Subcutaneous abdominal adipose tissue (tissue), 5 donors: ENCODE measurements around the gene MOCS3.

Experiments used
- H3K27ac ChIP-seq: one replicate; pipeline ENCODE4 v1.7.0; 2013; ENCODE audit warnings: low read depth, mild to moderate bottlenecking, inconsistent platforms, low read length, moderate library complexity
- H3K27me3 ChIP-seq, 5 donors: one replicate each; pipeline ENCODE4 v1.7.0; 2013; ENCODE audit warnings: low read length in 5 of 5, inconsistent platforms in 1 of 5; ENCODE audit not compliant: control insufficient read depth in 5 of 5, insufficient read depth in 4 of 5
- H3K36me3 ChIP-seq, 5 donors: one replicate each; pipeline ENCODE4 v1.7.0; 2013; ENCODE audit warnings: low read length in 5 of 5; ENCODE audit not compliant: control insufficient read depth in 5 of 5, insufficient read depth in 5 of 5
- H3K4me1 ChIP-seq, 5 donors: one replicate each; pipeline ENCODE4 v1.7.0; 2013; ENCODE audit warnings: low read length in 5 of 5, mild to moderate bottlenecking in 3 of 5, moderate library complexity in 1 of 5; ENCODE audit not compliant: control insufficient read depth in 5 of 5, insufficient read depth in 5 of 5
- H3K4me3 ChIP-seq, 5 donors: one replicate each; pipeline ENCODE4 v1.7.0; 2013; ENCODE audit warnings: low read length in 5 of 5, low read depth in 1 of 5
- H3K9ac ChIP-seq, 5 donors: one replicate each; pipeline ENCODE4 v1.7.0; 2013; ENCODE audit warnings: low read length in 5 of 5, mild to moderate bottlenecking in 4 of 5, moderate library complexity in 3 of 5
- H3K9me3 ChIP-seq, 5 donors: one replicate each; pipeline ENCODE4 v1.7.0; 2013; ENCODE audit warnings: low read length in 5 of 5; ENCODE audit not compliant: control insufficient read depth in 5 of 5
- donor health status: healthy.
- donor health status: healthy.
- donor health status: healthy.
- donor health status: healthy.
- donor health status: healthy.

Gene MOCS3

GRCh38 chr20:50919567-50919966 lies 39.1 kb upstream of the MOCS3 start:
- no peak overlapping the region for H3K9ac ChIP-seq
- H3K27me3 ChIP-seq, result no peaks in the 10 kb centered on the region
- no peak overlapping the region for H3K27ac ChIP-seq
- H3K36me3 ChIP-seq, result no peaks in the 10 kb centered on the region
- H3K9me3 ChIP-seq, result no peaks in the 10 kb centered on the region
- H3K4me1 ChIP-seq, result peaks cover 0 to 53% (median 38%) of the 10 kb centered on the region in 5 donors
- no peak overlapping the region for H3K4me3 ChIP-seq

DNA sequence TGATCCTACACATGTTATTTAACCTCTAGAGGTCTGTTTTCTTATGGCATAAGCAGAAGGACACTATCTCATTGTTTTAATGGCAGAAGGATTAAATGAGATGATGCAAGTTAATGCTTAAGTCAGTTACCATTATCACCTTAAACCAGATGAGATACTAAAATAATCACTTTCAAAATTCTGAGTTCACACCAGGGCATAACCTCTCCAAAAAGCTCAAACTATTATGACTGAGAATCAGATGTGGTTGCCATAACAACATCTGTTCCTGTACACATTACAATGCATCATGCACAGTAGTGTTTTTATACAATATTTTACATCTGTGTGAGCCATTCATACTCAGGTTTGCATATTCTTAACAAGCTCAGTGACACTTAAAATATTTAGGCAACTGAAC lies 37.6 kb upstream of the MOCS3 start:
- Histone ChIP-seq H3K27me3 (no peaks in the 10 kb centered on the region), H3K9me3 (no peaks in the 10 kb centered on the region), H3K4me3 (no peak overlapping the region), H3K27ac (no peak overlapping the region), H3K9ac (no peak overlapping the region), H3K36me3 (peaks cover 0 to 3% (median 0%) of the 10 kb centered on the region in 5 donors), H3K4me1 (peaks cover 0 to 47% (median 36%) of the 10 kb centered on the region in 5 donors)

- H3K27ac ChIP-seq, result no peak overlapping the region
Measured at GRCh38 chr20:50921803-50922501, 36.7 kb upstream of the MOCS3 start.

GRCh38 chr20:50924261-50924920 lies 34.2 kb upstream of the MOCS3 start:
- Histone ChIP-seq H3K9ac (peak overlapping the region in 1 of 5 donors; percentile 20), H3K27ac (no peak overlapping the region), H3K4me3 (no peak overlapping the region), H3K36me3 (peaks cover 0 to 6% (median 0%) of the 10 kb centered on the region in 5 donors), H3K9me3 (no peaks in the 10 kb centered on the region), H3K4me1 (peaks cover 4 to 48% (median 28%) of the 10 kb centered on the region in 5 donors), H3K27me3 (no peaks in the 10 kb centered on the region)

More at GRCh38 chr20:50921803-50922501, 36.7 kb upstream of the MOCS3 start:
- no peaks in the 10 kb centered on the region for H3K9me3 ChIP-seq
- no peak overlapping the region for H3K4me3 ChIP-seq
- H3K36me3 ChIP-seq, result peaks cover 0 to 3% (median 0%) of the 10 kb centered on the region in 5 donors
- H3K27me3 ChIP-seq, result no peaks in the 10 kb centered on the region
- peaks cover 0 to 42% (median 28%) of the 10 kb centered on the region in 5 donors for H3K4me1 ChIP-seq
- peak overlapping the region in 1 of 5 donors; percentile 51 for H3K9ac ChIP-seq

DNA sequence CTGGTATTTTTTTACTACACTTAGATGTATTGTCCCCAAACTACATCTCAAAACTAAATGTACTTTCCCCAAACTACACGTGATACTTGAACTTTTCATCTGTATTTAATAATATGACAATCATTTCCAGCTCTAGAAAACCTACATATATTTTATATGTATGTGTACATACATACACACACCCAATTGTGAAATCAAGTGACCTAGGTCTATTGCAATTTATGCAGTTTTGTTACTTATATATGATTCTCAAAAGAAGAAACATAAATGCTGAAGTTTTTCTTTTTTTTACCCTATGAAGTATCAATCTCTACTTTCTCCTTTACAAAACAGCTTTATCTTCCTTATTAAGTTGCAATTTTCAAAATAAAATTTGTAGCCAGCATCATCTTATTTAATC lies 32.1 kb upstream of the MOCS3 start:
- H3K36me3 ChIP-seq, result peaks cover 0 to 6% (median 0%) of the 10 kb centered on the region in 5 donors
- peaks cover 4 to 52% (median 35%) of the 10 kb centered on the region in 5 donors for H3K4me1 ChIP-seq
- no peaks in the 10 kb centered on the region for H3K27me3 ChIP-seq
- H3K9ac ChIP-seq, result no peak overlapping the region
- H3K9me3 ChIP-seq, result no peaks in the 10 kb centered on the region
- no peak overlapping the region for H3K27ac ChIP-seq
- no peak overlapping the region for H3K4me3 ChIP-seq

- Histone ChIP-seq H3K9me3 (no peaks in the 10 kb centered on the region), H3K4me3 (peak overlapping the region in 1 of 5 donors; percentile 7), H3K36me3 (peaks cover 0 to 6% (median 2%) of the 10 kb centered on the region in 5 donors), H3K9ac (no peak overlapping the region), H3K4me1 (peaks cover 4 to 47% (median 37%) of the 10 kb centered on the region in 5 donors), H3K27ac (peak overlapping the region; percentile 90), H3K27me3 (no peaks in the 10 kb centered on the region)
Measured at GRCh38 chr20:50928469-50928868, 30.1 kb upstream of the MOCS3 start.

GRCh38 chr20:50929299-50930138 lies 29.1 kb upstream of the MOCS3 start:
- Histone ChIP-seq H3K9ac (peak overlapping the region; percentile 31 to 80 (median 55)), H3K4me3 (peak overlapping the region; percentile 68 to 86 (median 84)), H3K9me3 (no peaks in the 10 kb centered on the region), H3K27me3 (no peaks in the 10 kb centered on the region), H3K27ac (peak overlapping the region; percentile 90), H3K4me1 (peaks cover 4 to 37% (median 32%) of the 10 kb centered on the region in 5 donors), H3K36me3 (peaks cover 3 to 13% (median 8%) of the 10 kb centered on the region in 5 donors)

DNA sequence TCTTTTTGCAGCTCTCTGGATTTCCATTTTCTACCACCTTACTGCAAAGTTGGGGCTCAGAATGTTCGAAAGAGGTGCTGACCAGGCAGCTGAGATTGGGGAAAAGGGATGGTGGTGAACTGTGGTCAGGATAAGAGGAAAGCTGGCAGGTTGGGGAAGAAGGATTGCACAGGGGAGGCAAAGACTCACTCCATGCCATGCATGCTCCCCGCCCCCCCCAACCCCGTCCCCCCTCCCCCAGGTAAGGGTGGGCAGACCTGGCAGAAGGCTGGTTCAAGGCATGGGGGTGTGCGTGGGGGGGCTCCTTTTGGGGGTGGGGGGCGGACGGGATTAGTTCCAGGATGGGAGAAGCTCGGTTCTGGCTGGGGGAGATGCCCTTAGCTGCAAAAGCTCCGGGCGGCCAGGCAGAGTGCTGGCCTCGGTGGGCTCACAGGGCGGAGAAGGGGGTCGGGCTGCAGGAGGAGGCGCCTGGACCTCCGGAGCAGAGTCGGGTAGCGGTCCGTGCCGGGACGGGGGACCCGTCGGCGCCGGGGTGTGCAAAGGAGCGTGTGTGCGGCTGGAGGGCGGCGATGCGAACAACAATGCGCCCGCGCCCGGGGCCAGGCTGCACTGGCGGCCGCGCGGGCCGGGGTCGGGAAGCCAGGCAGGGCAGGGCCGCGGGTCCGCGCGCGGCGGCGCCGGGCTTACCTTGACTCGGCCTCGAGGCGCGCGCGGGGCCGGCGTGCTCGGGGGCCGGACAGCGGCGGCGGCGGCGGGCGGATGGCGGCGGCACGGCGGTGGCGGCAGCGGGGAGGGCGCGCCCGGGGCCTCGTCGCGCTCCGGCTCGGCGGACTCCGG lies 28.3 kb upstream of the MOCS3 start:
- no peaks in the 10 kb centered on the region for H3K27me3 ChIP-seq
- H3K4me3 ChIP-seq, result peak overlapping the region; percentile 77 to 86 (median 84)
- H3K4me1 ChIP-seq, result peaks cover 4 to 34% (median 31%) of the 10 kb centered on the region in 5 donors
- H3K36me3 ChIP-seq, result peaks cover 8 to 19% (median 14%) of the 10 kb centered on the region in 5 donors
- peak overlapping the region; percentile 90 for H3K27ac ChIP-seq
- H3K9me3 ChIP-seq, result no peaks in the 10 kb centered on the region
- H3K9ac ChIP-seq, result peak overlapping the region in 4 of 5 donors; percentile 66 to 86 (median 78)

GRCh38 chr20:50930976-50931305 lies 27.7 kb upstream of the MOCS3 start:
- Histone ChIP-seq H3K4me3 (peak overlapping the region; percentile 47 to 84 (median 73)), H3K4me1 (peaks cover 4 to 33% (median 28%) of the 10 kb centered on the region in 5 donors), H3K36me3 (peaks cover 14 to 24% (median 20%) of the 10 kb centered on the region in 5 donors), H3K9me3 (no peaks in the 10 kb centered on the region), H3K27ac (peak overlapping the region; percentile 97), H3K27me3 (no peaks in the 10 kb centered on the region), H3K9ac (peak overlapping the region in 3 of 5 donors; percentile 85 to 98 (median 90))
